Adrenal gland (tissue), 12 donors: ENCODE results near the gene VARS1. TPM values are rescaled to one million over a fixed set of nuclear protein-coding genes. Genes with fewer than 3 reads are reported as not detected.

Source experiments
- DNase-seq, 7 donors: peaks; one replicate each; pipeline ENCODE4 v3.0.0-alpha.2; 2019 to 2020
- H3K27ac ChIP-seq, 5 donors: fragments of 200-600 bp; sonication (generic) in 4 of 5; 1 replicate in 3 of 5; 2 replicates in 2 of 5; pipeline versions ENCODE4 v1.5.1 to v1.8.0; 2016 to 2020; ENCODE audit warnings: mild to moderate bottlenecking in 1 of 5
- H3K27me3 ChIP-seq: fragments of 200-600 bp; 2 replicates; pipeline ENCODE4 v1.8.0; 2021
- H3K36me3 ChIP-seq, 2 donors: fragments of 200-600 bp; replicated peaks in 1 of 2; 1 replicate in 1 of 2; 2 replicates in 1 of 2; pipeline versions ENCODE4 v1.5.1 to v1.8.0; 2018 to 2022
- H3K4me1 ChIP-seq, 2 donors: fragments of 200-600 bp; replicated peaks in 1 of 2; 1 replicate in 1 of 2; 2 replicates in 1 of 2; pipeline versions ENCODE4 v1.5.1 to v1.8.0; 2018 to 2021
- H3K4me3 ChIP-seq, 4 donors: fragments of 200-600 bp; sonication (generic) in 3 of 4; one replicate each; pipeline ENCODE4 v1.5.1; 2016 to 2018
- H3K9me3 ChIP-seq, 3 donors: fragments of 200-600 bp; sonication (generic) in 1 of 3; replicated peaks in 1 of 3; 1 replicate in 2 of 3; 2 replicates in 1 of 3; pipeline versions ENCODE4 v1.5.1 to v1.8.0; 2016 to 2021
- POLR2A ChIP-seq, 2 donors: fragments of 450-650 bp; IDR thresholded peaks; one replicate each; pipeline ENCODE4 v1.6.1; 2017; ENCODE audit warnings: antibody characterized with exemption in 2 of 2, mild to moderate bottlenecking in 2 of 2, moderate library complexity in 1 of 2
- WGBS, 4 donors: extraction: QIAGEN DNeasy Blood & Tissue Kit in 2 of 4; methylation state at CpG; one replicate each; pipeline versions ENCODE4 v1.1.5 to v1.1.7; 2013 to 2017; 5-methylcytosine and 5-hydroxymethylcytosine counted together
- intact Hi-C, 2 donors: fragments of 100-400 bp; cut with DNase I; formaldehyde crosslinking; loops; one replicate each; pipeline versions ENCODE4 v1.14.1 to v1.15.0; 2022 to 2023
- polyA plus RNA-seq, 3 donors: library from polyadenylated mRNA; stranded (reverse); fragments of 200-250 nt in 2 of 3; fragments of 350-450 nt in 1 of 3; fragmentation: Illumina TruSeq in 1 of 3; extraction: RNeasy Lipid Tissue Mini Kit (QIAGEN cat#74804) in 1 of 3; gene quantifications; one replicate each; pipeline ENCODE4 v1.2.3, GENCODE V29; 2013 to 2014
- total RNA-seq, 9 donors: library from RNA; depleted of rRNA in 4 of 9; stranded (reverse); fragments of >200 nt in 4 of 9; fragments of 120-200 nt in 1 of 9; fragmentation: NEBNext Ultra II Directional in 1 of 9; extraction: Animal tissue kit (Norgen Biotek cat#: 25700) in 1 of 9; gene quantifications; one replicate each; pipeline versions ENCODE4 v1.1.0 to v1.2.4, GENCODE V29; 2013 to 2023
- TF ChIP-seq, protein P1 (sequence below), 6 experiments: fragments of 450-650 bp in 4 of 6; fragments of 200-600 bp in 2 of 6; sonication (generic) in 1 of 6; IDR thresholded peaks; 1 replicate in 5 of 6; 2 replicates in 1 of 6; pipeline versions ENCODE4 v1.5.1 to v1.8.0; 2016 to 2021; ENCODE audit warnings: antibody characterized with exemption in 6 of 6, mild to moderate bottlenecking in 2 of 6, moderate library complexity in 1 of 6
- donor health status: healthy with polysubstance abuse.
- donor health status: Bipolar disorder and iron deficiency.
- donor health status: DM: yes; HTN: yes; CAD: no.
- donor health status: DM: no; HTN: no; CAD: no.
- donor health status: DM: no; HTN: no; CAD: no.
- donor health status: DM: yes; HTN: yes; CAD: no.

The VARS1 gene
- total and polyA plus RNA-seq, 12 donors: 15.0 to 90.8 (median 57.8) TPM

DNA sequence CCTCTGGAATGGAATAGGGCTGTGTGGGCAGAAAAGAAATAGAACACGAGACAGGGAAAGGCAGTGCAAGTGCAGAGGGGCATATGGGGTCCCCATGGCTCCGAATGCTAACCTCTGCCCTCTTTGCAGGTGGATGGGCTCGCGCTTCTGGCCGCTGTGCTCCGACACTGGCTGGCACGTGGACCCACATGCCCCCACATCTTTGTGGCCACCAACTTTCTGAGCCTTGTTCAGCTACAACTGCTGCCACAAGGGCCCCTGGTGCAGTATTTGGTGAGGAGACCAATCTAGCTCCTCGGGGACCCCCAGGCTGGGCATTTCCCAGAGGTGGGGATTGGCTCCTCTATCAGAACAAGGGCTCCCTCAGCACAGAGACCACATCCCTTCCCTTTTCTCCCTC is 34.2 kb downstream of the VARS1 start:
- no peaks in the 10 kb centered on the region for H3K27me3 ChIP-seq

DNA sequence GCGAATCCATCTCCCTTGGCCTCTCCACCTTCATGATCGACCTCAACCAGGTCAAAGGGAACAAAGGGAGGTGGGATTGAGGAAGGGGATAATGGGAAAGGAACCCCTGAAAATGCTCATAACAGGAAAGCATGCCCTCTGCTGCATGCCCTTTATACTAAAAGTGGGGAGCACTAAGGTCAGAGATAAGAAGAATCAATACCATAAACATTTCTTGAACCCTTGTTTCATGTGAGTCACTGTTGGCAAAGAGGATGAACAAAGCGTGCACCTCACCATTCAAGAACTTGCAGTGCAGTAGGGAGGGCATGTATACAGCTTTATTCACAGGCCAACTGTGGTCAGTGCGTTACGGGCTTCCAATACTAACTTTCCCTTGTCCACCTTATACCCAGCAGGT is 34.8 kb downstream of the VARS1 start:
- no peaks in the 10 kb centered on the region for H3K9me3 ChIP-seq
- DNase-seq: no peak
- H3K36me3 ChIP-seq: no peaks in the 10 kb centered on the region
- H3K27ac ChIP-seq: no peak overlapping the region
- H3K27me3 ChIP-seq: no peaks in the 10 kb centered on the region
- WGBS, 4 donors: 91 to 95% (median 93%) methylated on average over 5 of the region's 5 CpGs
- intact Hi-C loops: no loop called here
- TF ChIP-seq, protein P1, sequence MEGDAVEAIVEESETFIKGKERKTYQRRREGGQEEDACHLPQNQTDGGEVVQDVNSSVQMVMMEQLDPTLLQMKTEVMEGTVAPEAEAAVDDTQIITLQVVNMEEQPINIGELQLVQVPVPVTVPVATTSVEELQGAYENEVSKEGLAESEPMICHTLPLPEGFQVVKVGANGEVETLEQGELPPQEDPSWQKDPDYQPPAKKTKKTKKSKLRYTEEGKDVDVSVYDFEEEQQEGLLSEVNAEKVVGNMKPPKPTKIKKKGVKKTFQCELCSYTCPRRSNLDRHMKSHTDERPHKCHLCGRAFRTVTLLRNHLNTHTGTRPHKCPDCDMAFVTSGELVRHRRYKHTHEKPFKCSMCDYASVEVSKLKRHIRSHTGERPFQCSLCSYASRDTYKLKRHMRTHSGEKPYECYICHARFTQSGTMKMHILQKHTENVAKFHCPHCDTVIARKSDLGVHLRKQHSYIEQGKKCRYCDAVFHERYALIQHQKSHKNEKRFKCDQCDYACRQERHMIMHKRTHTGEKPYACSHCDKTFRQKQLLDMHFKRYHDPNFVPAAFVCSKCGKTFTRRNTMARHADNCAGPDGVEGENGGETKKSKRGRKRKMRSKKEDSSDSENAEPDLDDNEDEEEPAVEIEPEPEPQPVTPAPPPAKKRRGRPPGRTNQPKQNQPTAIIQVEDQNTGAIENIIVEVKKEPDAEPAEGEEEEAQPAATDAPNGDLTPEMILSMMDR (IDR thresholded peaks at IDR 0.05): no peak
- no peak for TF ChIP-seq POLR2A (IDR thresholded peaks at IDR 0.05)
- no peak overlapping the region for H3K4me3 ChIP-seq
- no peaks in the 10 kb centered on the region for H3K4me1 ChIP-seq

More for the DNA sequence above, 34.2 kb downstream of the VARS1 start:
- no peak for TF ChIP-seq POLR2A (IDR thresholded peaks at IDR 0.05)
- H3K4me3 ChIP-seq: no peak overlapping the region
- WGBS, 4 donors: 94 to 98% (median 96%) methylated on average over 4 to 8 of the region's 8 CpGs
- DNase-seq: no peak
- intact Hi-C loops: no loop called here
- no peak overlapping the region for H3K27ac ChIP-seq
- H3K36me3 ChIP-seq: no peaks in the 10 kb centered on the region
- no peaks in the 10 kb centered on the region for H3K4me1 ChIP-seq
- no peaks in the 10 kb centered on the region for H3K9me3 ChIP-seq

DNA sequence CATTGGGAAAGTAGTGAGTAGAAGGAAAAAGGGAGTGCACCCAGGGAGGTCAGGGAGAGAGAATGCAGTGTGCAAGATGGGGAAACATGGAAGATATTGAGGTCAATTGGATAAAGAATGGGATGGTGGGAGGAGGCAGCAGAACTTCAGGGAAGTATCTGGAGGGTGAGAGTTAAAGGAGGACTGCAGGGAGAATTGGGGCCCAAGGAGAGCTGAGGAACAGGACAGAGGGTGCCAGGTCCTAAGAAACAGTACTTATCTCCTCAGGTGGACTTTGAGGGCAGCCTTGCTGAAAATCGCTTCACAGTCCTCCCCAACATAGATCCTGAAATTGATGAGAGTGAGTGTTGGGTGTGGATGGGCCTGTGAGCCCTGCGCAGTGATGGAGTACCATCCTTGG is 37.3 kb downstream of the VARS1 start:
- no peak overlapping the region for H3K4me3 ChIP-seq
- H3K36me3 ChIP-seq: no peaks in the 10 kb centered on the region
- H3K27ac ChIP-seq: no peak overlapping the region
- intact Hi-C loops: no loop called here
- no peaks in the 10 kb centered on the region for H3K9me3 ChIP-seq
- 94 to 100% (median 96%) methylated on average over 2 of the region's 2 CpGs for WGBS, 4 donors
- no peaks in the 10 kb centered on the region for H3K27me3 ChIP-seq
- TF ChIP-seq, protein P1 (IDR thresholded peaks at IDR 0.05): no peak
- no peak for TF ChIP-seq POLR2A (IDR thresholded peaks at IDR 0.05)
- H3K4me1 ChIP-seq: no peaks in the 10 kb centered on the region
- no peak for DNase-seq

DNA sequence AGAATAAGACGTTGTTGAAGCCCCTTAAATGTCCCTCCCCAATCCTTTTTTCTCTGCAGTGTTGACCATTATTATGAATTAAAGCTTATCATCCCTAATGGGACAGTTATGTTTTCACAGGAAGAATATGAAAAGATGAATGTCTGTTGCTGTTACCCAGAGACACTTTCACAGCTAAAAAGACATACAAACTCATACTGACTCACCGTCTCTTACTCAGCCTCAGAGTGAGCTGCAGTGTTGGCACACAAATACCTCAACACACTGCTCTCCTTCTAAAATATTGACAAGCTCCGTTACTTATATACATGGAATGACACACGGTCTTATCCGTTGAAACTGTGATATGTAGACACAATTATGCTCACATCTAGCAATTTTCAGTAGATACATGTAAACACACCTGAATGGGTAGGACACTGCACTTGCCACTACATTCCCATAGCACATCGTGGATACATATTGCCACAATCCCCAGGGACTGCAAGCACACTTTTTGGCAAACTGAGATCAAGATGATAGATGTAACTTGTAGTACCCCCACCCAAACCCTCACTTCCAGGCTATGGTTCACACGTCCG is 42.7 kb downstream of the VARS1 start:
- Histone ChIP-seq H3K36me3 (no peaks in the 10 kb centered on the region), H3K27me3 (no peaks in the 10 kb centered on the region), H3K4me3 (no peak overlapping the region), H3K9me3 (no peaks in the 10 kb centered on the region), H3K27ac (no peak overlapping the region), H3K4me1 (no peaks in the 10 kb centered on the region)
- intact Hi-C loops: no loop called here
- no peak for TF ChIP-seq POLR2A (IDR thresholded peaks at IDR 0.05)
- TF ChIP-seq, protein P1 (IDR thresholded peaks at IDR 0.05): no peak
- no peak for DNase-seq
- 57 to 63% (median 59%) methylated on average over 8 of the region's 8 CpGs for WGBS, 4 donors

DNA sequence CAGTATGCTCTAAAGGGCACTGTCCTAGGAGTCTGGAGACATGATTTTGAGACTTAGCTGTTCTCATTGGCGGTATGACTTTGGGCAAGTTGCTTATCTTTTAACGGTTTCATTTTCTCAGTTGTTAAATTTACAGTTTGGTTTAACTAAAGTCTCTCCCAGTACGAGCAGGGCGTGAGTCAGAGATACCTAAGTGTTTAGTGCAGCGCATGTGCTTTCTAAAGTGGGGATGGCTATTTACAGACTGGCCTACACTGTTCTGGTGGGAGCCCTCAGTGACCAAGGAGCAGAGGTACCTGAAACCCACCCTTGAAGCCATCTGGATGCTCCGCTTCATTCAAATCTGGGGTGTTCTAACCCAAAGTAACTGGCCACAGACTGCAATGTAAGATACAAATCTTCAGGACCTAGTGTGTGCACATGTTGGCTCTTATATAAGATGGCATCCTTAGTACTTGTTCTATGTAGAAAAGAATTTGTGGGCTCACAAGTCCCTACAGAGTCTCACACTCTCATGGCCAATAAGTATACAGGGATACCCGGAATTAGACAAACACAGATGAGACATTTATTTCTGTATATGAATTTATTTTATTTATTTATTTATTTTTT is 45.0 kb downstream of the VARS1 start:
- H3K9me3 ChIP-seq: no peaks in the 10 kb centered on the region
- TF ChIP-seq, protein P1 (IDR thresholded peaks at IDR 0.05): no peak
- TF ChIP-seq POLR2A (IDR thresholded peaks at IDR 0.05): no peak
- no peaks in the 10 kb centered on the region for H3K4me1 ChIP-seq
- 90 to 94% (median 92%) methylated on average over 7 of the region's 7 CpGs for WGBS, 4 donors
- no peak overlapping the region for H3K4me3 ChIP-seq
- no peaks in the 10 kb centered on the region for H3K36me3 ChIP-seq
- no peaks in the 10 kb centered on the region for H3K27me3 ChIP-seq
- no peak overlapping the region for H3K27ac ChIP-seq
- intact Hi-C loops: no loop called here
- DNase-seq: no peak
